Measurements from ENCODE around the gene PLLP.

Gene PLLP

DNA sequence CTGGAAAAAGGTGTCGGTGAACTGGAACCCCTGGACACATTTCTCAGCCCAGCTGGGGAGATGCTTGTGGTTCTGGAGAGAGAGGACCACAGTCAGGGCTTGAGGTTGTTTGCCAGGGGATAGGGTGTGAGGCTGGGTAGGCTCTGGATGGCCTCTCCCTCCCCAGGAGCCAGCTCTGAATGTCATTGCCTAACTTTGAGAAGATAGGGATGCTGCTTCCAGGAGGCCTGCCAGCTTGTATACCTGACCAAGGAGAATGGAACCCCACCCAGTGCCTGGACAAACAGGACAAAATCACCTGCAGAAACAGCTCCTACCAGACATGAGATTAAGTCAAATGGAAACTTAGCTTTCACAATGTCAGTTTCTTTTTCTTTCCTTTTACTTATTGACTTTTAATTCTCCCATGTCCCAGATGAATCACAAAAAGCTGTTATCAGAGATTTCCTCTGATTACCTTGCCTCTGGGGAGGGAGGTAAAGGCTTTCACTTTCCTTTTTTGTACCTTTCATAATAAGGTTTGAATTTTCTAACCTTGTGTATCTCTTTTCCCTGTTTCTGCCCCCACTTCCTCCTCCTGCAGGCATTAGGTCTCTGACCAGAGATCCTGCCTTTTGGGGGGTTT, 29.8 kb upstream of the PLLP start:
- Histone ChIP-seq H3K4me3 (ENCODE audit: low read depth in 1 of 2, low read length in 2 of 2) (no peak overlapping the region), H3K36me3 (ENCODE audit: insufficient read depth, low read length) (no peaks in the 10 kb centered on the region), H3K27ac (ENCODE audit: low read length) (no peak overlapping the region), H4K20me1 (ENCODE audit: insufficient read depth, low read length) (no peaks in the 10 kb centered on the region), H3K79me2 (ENCODE audit: insufficient read depth, low read length) (no peaks in the 10 kb centered on the region), H2AFZ (ENCODE audit: low read depth, low read length) (no peak overlapping the region), H3K27me3 (ENCODE audit: insufficient read depth, low read length, poor library complexity) (peaks cover 7% of the 10 kb centered on the region), H3K4me2 (ENCODE audit: insufficient read depth, low read length) (no peak overlapping the region), H3K4me1 (ENCODE audit: insufficient read depth, low read length) (no peaks in the 10 kb centered on the region), H3K9ac (ENCODE audit: low read depth, low read length) (no peak overlapping the region), H3K9me3 (ENCODE audit: insufficient read depth, low read length, severe bottlenecking) (no peaks in the 10 kb centered on the region)
- no peak for DNase-seq
- TF ChIP-seq, protein P1, sequence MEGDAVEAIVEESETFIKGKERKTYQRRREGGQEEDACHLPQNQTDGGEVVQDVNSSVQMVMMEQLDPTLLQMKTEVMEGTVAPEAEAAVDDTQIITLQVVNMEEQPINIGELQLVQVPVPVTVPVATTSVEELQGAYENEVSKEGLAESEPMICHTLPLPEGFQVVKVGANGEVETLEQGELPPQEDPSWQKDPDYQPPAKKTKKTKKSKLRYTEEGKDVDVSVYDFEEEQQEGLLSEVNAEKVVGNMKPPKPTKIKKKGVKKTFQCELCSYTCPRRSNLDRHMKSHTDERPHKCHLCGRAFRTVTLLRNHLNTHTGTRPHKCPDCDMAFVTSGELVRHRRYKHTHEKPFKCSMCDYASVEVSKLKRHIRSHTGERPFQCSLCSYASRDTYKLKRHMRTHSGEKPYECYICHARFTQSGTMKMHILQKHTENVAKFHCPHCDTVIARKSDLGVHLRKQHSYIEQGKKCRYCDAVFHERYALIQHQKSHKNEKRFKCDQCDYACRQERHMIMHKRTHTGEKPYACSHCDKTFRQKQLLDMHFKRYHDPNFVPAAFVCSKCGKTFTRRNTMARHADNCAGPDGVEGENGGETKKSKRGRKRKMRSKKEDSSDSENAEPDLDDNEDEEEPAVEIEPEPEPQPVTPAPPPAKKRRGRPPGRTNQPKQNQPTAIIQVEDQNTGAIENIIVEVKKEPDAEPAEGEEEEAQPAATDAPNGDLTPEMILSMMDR (IDR thresholded peaks at IDR 0.05; ENCODE audit: borderline replicate concordance, extremely low read depth, low read length, poor library complexity, severe bottlenecking), result no peak
- TF ChIP-seq EZH2 (IDR thresholded peaks at IDR 0.05; ENCODE audit: borderline replicate concordance, low read depth, low read length, severe bottlenecking), result no peak
- ATAC-seq (ENCODE audit: insufficient read depth, low read depth), result no peak

DNA sequence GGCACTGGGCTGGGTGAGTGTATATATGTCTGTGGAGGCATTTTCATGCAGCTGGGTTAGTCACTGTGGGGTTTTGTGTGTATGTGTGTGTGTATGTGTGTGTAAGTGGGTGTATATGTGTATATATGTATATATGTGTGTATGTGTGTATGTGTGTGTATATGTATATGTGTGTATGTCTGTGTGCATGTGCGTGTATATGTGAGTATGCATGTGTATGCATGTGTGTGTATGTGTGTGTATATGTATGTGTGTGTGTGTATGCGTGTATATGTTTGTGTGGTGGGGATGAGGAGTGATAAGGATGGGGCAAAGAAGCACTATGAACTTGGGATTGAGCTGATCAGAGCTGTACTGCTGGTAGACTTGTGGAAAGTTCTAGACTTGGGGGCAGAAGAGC, 29.0 kb upstream of the PLLP start:
- H3K79me2 ChIP-seq (ENCODE audit: insufficient read depth, low read length), result no peaks in the 10 kb centered on the region
- H3K4me2 ChIP-seq (ENCODE audit: insufficient read depth, low read length), result no peak overlapping the region
- H4K20me1 ChIP-seq (ENCODE audit: insufficient read depth, low read length), result no peaks in the 10 kb centered on the region
- no peak overlapping the region for H3K4me3 ChIP-seq (ENCODE audit: low read depth in 1 of 2, low read length in 2 of 2)
- DNase-seq (no peak), ATAC-seq (ENCODE audit: insufficient read depth, low read depth) (no peak)
- H3K27me3 ChIP-seq (ENCODE audit: insufficient read depth, low read length, poor library complexity), result peaks cover 7% of the 10 kb centered on the region
- TF ChIP-seq, protein P1 (IDR thresholded peaks at IDR 0.05; ENCODE audit: borderline replicate concordance, extremely low read depth, low read length, poor library complexity, severe bottlenecking), result no peak
- TF ChIP-seq EZH2 (IDR thresholded peaks at IDR 0.05; ENCODE audit: borderline replicate concordance, low read depth, low read length, severe bottlenecking), result no peak
- no peaks in the 10 kb centered on the region for H3K36me3 ChIP-seq (ENCODE audit: insufficient read depth, low read length)
- no peak overlapping the region for H3K9ac ChIP-seq (ENCODE audit: low read depth, low read length)
- H2AFZ ChIP-seq (ENCODE audit: low read depth, low read length), result no peak overlapping the region
- no peaks in the 10 kb centered on the region for H3K9me3 ChIP-seq (ENCODE audit: insufficient read depth, low read length, severe bottlenecking)
- H3K27ac ChIP-seq (ENCODE audit: low read length), result no peak overlapping the region
- no peaks in the 10 kb centered on the region for H3K4me1 ChIP-seq (ENCODE audit: insufficient read depth, low read length)

DNA sequence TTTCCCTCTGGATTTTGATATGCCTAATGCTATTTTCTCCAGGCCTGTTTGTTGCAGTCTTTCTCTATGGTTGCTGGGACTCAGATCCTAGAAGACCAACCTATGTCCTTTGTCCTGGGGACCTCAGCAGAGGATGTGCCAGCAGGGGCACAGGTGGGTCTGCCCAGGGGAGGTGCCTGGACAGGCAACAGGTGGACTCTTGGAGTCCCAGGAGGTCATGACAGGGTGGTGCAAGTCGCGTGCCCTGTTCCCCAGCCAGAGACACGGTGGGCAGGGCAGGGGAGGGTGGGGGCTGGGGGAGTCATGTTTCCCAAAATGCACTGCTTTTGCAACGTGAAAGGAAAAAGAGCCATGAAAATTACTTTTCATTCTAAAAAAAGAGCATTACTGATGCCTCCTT, 26.3 kb upstream of the PLLP start:
- H3K4me3 ChIP-seq (ENCODE audit: low read depth in 1 of 2, low read length in 2 of 2), result no peak overlapping the region
- no peak for DNase-seq

More for the DNA sequence above, 26.3 kb upstream of the PLLP start:
- no peaks in the 10 kb centered on the region for H3K4me1 ChIP-seq (ENCODE audit: insufficient read depth, low read length)
- H3K9me3 ChIP-seq (ENCODE audit: insufficient read depth, low read length, severe bottlenecking), result no peaks in the 10 kb centered on the region
- H2AFZ ChIP-seq (ENCODE audit: low read depth, low read length), result no peak overlapping the region
- no peaks in the 10 kb centered on the region for H3K79me2 ChIP-seq (ENCODE audit: insufficient read depth, low read length)
- no peak for ATAC-seq (ENCODE audit: insufficient read depth, low read depth)
- H3K27me3 ChIP-seq (ENCODE audit: insufficient read depth, low read length, poor library complexity), result peaks cover 13% of the 10 kb centered on the region
- H3K36me3 ChIP-seq (ENCODE audit: insufficient read depth, low read length), result no peaks in the 10 kb centered on the region
- no peak for TF ChIP-seq EZH2 (IDR thresholded peaks at IDR 0.05; ENCODE audit: borderline replicate concordance, low read depth, low read length, severe bottlenecking)
- TF ChIP-seq, protein P1 (IDR thresholded peaks at IDR 0.05; ENCODE audit: borderline replicate concordance, extremely low read depth, low read length, poor library complexity, severe bottlenecking), result no peak
- no peak overlapping the region for H3K4me2 ChIP-seq (ENCODE audit: insufficient read depth, low read length)
- H3K27ac ChIP-seq (ENCODE audit: low read length), result no peak overlapping the region
- H3K9ac ChIP-seq (ENCODE audit: low read depth, low read length), result no peak overlapping the region
- H4K20me1 ChIP-seq (ENCODE audit: insufficient read depth, low read length), result no peaks in the 10 kb centered on the region
